GM11168 (cell line): ENCODE data around the gene COLEC11.
"Not testable (repeated sequence)": the region's sequence is repeated elsewhere in the genome, so short reads cannot be mapped to it uniquely, and the experiment has no call there.

Experiments
- in situ Hi-C: fragments of 300-500 bp; cut with MboI; formaldehyde crosslinking; loops from one replicate; pipeline ENCODE4 v1.12.0; 2022; ENCODE audit warnings: low sequenced_read_pairs; ENCODE audit not compliant: unreplicated experiment

COLEC11 gene

GRCh38 chr2:3594493-3595281, at the start of gene COLEC11:
COLEC11 (plus strand) TSS chr2:3595112; CDS start chr2:3604341, 9,229 bp downstream.
- in situ Hi-C loops, result no loop called here

- in situ Hi-C loops, result no loop called here
These were observed 49.0 kb upstream of the COLEC11 start for GRCh38 chr2:3545788-3546478.

GRCh38 chr2:3547915-3548314, 47.0 kb upstream of the COLEC11 start:
- in situ Hi-C loops, result no loop called here

- in situ Hi-C loops, result no loop called here
These were observed 41.0 kb upstream of the COLEC11 start for GRCh38 chr2:3553946-3554345.

- in situ Hi-C loops, result no loop called here
These were observed 37.2 kb upstream of the COLEC11 start for GRCh38 chr2:3557639-3558204.

- in situ Hi-C loops, result no loop called here
These were observed 36.5 kb upstream of the COLEC11 start, which contains the start of gene RNASEH1 for GRCh38 chr2:3558205-3559014. RNASEH1 (minus strand) TSS chr2:3558333; CDS start chr2:3558260, 73 bp downstream.

- in situ Hi-C loops, result no loop called here
These were observed 31.4 kb upstream of the COLEC11 start for GRCh38 chr2:3563521-3563976.

GRCh38 chr2:3565117-3565516, 29.8 kb upstream of the COLEC11 start:
- in situ Hi-C loops, result no loop called here

- in situ Hi-C loops, result no loop called here
These were observed 28.1 kb upstream of the COLEC11 start for GRCh38 chr2:3566806-3567205.

- in situ Hi-C loops, result not testable (repeated sequence)
These were observed 25.3 kb upstream of the COLEC11 start for GRCh38 chr2:3569656-3570055.

- in situ Hi-C loops, result no loop called here
These were observed 23.6 kb upstream of the COLEC11 start for GRCh38 chr2:3571284-3571683.

GRCh38 chr2:3572620-3573019, 22.3 kb upstream of the COLEC11 start:
- in situ Hi-C loops, result no loop called here

- in situ Hi-C loops, result no loop called here
These were observed 20.8 kb upstream of the COLEC11 start for GRCh38 chr2:3574155-3574554.

GRCh38 chr2:3575534-3576262, 19.2 kb upstream of the COLEC11 start:
- in situ Hi-C loops, result no loop called here

GRCh38 chr2:3576263-3576630, 18.7 kb upstream of the COLEC11 start:
- in situ Hi-C loops, result not testable (repeated sequence)

- in situ Hi-C loops, result no loop called here
These were observed 15.9 kb upstream of the COLEC11 start for GRCh38 chr2:3578987-3579386.

- in situ Hi-C loops, result no loop called here
These were observed 14.5 kb upstream of the COLEC11 start for GRCh38 chr2:3580449-3580848.

GRCh38 chr2:3581367-3582262, 13.3 kb upstream of the COLEC11 start:
- in situ Hi-C loops, result no loop called here

GRCh38 chr2:3584076-3584475, 10.8 kb upstream of the COLEC11 start:
- in situ Hi-C loops, result no loop called here
